Fibroblast of the aortic adventitia (primary cell): Measurements from ENCODE around the gene CADPS2. TPM values are rescaled to one million over a fixed set of nuclear protein-coding genes. Genes with fewer than 3 reads are reported as not detected.

Experiments
- DNase-seq: peaks from one replicate; pipeline ENCODE4 v3.0.0-alpha.2; 2010; ENCODE audit warnings: low read depth
- H3K4me3 ChIP-seq: 2 replicates; pipeline ENCODE4 v1.5.1; 2011; ENCODE audit warnings: low read depth, mild to moderate bottlenecking, control low read depth, low read length, moderate library complexity
- CTCF ChIP-seq: IDR thresholded peaks from 2 replicates; pipeline ENCODE4 v1.5.1; 2011; ENCODE audit warnings: mild to moderate bottlenecking, low read length, control low read depth, inconsistent platforms; ENCODE audit not compliant: insufficient read depth
- total RNA-seq: library from RNA; depleted of rRNA; stranded (reverse); fragments of >200 nt; gene quantifications from 2 replicates; pipeline ENCODE4 v1.2.3, GENCODE V29; 2012; ENCODE audit warnings: low replicate concordance

The CADPS2 gene
- total RNA-seq, 1 donor = 16.0 TPM

- DNase-seq = no peak
Measured at GRCh38 chr7:122363144-122363543, 523.1 kb downstream of the CADPS2 start.

GRCh38 chr7:122362473-122362872 lies 523.8 kb downstream of the CADPS2 start:
- TF ChIP-seq CTCF = no peak
- DNase-seq = no peak
- no peak overlapping the region for H3K4me3 ChIP-seq

More at GRCh38 chr7:122363144-122363543, 523.1 kb downstream of the CADPS2 start:
- H3K4me3 ChIP-seq = no peak overlapping the region
- TF ChIP-seq CTCF = no peak

GRCh38 chr7:122354656-122355055 lies 531.6 kb downstream of the CADPS2 start:
- no peak overlapping the region for H3K4me3 ChIP-seq
- no peak for DNase-seq
- no peak for TF ChIP-seq CTCF

GRCh38 chr7:122352454-122352853 lies 533.8 kb downstream of the CADPS2 start:
- TF ChIP-seq CTCF = no peak
- DNase-seq = no peak
- H3K4me3 ChIP-seq = no peak overlapping the region

- no peak overlapping the region for H3K4me3 ChIP-seq
- no peak for TF ChIP-seq CTCF
- no peak for DNase-seq
Measured at GRCh38 chr7:122350701-122351100, 535.6 kb downstream of the CADPS2 start.

- no peak for TF ChIP-seq CTCF
- H3K4me3 ChIP-seq = no peak overlapping the region
Measured at GRCh38 chr7:122344303-122344620, 542.0 kb downstream of the CADPS2 start.

GRCh38 chr7:122343601-122344302 lies 542.5 kb downstream of the CADPS2 start:
- no peak overlapping the region for H3K4me3 ChIP-seq
- no peak for DNase-seq
- TF ChIP-seq CTCF = no peak

More at GRCh38 chr7:122344303-122344620, 542.0 kb downstream of the CADPS2 start:
- no peak for DNase-seq
